Measurements from ENCODE around the gene SYNPO2.

GRCh38 chr4:119025420-119025819 is 136.8 kb downstream of the SYNPO2 start:
- TF ChIP-seq EZH2 (IDR thresholded peaks at IDR 0.05; ENCODE audit: borderline replicate concordance, low read depth, low read length, severe bottlenecking) (no peak), CTCF (IDR thresholded peaks at IDR 0.05; ENCODE audit: borderline replicate concordance, extremely low read depth, low read length, poor library complexity, severe bottlenecking) (no peak)

Data from DND-41 (cell line).